Transverse colon (tissue), 4 donors: Measurements from ENCODE around the gene TOM1L2.
A peak's percentile ranks its signal among the peaks of the same experiment; 100 is the strongest.

ENCODE experiments used
- EP300 ChIP-seq: sonication (generic); formaldehyde crosslinking; IDR thresholded peaks from one replicate; pipeline ENCODE4 v1.6.1; 2017; ENCODE audit warnings: antibody characterized with exemption, low read depth
- POLR2A ChIP-seq: fragments of 450-650 bp; IDR thresholded peaks from one replicate; pipeline ENCODE4 v1.6.1; 2016; ENCODE audit warnings: antibody characterized with exemption, mild to moderate bottlenecking, moderate library complexity
- POLR2AphosphoS5 ChIP-seq, 3 donors: sonication (generic); formaldehyde crosslinking; IDR thresholded peaks; one replicate each; pipeline ENCODE4 v1.6.1; 2016; ENCODE audit warnings: antibody characterized with exemption in 3 of 3
- TF ChIP-seq, protein P1 (sequence below), 5 experiments: fragments of 200-600 bp in 3 of 5; fragments of 450-650 bp in 2 of 5; sonication (generic) in 3 of 5; IDR thresholded peaks; 1 replicate in 2 of 5; 2 replicates in 3 of 5; pipeline ENCODE4 v1.5.1; 2016 to 2017; ENCODE audit warnings: antibody characterized with exemption in 5 of 5, inconsistent platforms in 3 of 5, mild to moderate bottlenecking in 2 of 5, moderate library complexity in 1 of 5

DNA sequence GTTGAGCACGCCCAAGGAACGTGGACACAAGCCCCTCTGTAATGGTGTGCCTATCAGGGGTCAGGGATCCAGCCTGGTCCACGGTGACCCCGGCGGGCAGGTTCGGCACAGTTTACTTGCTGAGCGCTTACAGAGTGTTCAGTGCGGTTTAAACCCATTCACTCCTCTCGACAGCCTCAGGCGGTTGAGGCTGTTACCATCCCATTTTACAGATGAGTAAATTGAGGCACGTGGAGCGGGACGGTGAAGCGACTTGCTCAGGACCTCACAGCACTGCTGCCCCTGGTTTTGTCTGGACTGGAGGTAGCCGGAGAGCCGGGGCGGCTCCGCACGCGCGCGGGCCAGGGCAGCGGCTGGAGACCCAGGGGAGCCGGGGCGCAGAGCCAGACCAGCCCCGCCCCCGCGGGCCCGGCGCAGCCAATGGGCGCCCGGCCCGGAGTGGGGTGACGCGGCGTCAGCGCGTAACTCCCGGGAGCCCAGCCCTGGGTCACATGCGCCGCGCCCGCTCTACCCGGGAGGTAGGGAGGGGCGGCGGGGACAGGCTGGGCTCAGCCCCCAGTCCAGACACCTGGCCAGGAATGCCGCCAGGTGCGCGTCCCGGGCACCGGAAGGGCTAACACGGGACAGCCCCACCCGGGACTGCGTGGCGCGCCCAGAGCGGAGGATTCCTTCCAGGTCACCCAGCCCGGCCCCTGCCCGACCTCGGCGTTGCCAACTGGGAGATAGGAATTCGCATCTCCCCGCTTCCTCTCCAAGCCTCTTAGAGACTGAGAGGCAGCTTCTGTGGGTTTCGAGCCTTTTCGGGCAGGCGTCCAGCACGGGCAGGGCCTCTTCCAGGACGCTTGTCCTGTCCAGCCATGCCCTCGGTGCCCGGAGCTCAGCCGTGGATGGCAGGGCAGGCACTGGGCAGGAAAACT lies 132.2 kb downstream of the TOM1L2 start:
- TF ChIP-seq, protein P1, sequence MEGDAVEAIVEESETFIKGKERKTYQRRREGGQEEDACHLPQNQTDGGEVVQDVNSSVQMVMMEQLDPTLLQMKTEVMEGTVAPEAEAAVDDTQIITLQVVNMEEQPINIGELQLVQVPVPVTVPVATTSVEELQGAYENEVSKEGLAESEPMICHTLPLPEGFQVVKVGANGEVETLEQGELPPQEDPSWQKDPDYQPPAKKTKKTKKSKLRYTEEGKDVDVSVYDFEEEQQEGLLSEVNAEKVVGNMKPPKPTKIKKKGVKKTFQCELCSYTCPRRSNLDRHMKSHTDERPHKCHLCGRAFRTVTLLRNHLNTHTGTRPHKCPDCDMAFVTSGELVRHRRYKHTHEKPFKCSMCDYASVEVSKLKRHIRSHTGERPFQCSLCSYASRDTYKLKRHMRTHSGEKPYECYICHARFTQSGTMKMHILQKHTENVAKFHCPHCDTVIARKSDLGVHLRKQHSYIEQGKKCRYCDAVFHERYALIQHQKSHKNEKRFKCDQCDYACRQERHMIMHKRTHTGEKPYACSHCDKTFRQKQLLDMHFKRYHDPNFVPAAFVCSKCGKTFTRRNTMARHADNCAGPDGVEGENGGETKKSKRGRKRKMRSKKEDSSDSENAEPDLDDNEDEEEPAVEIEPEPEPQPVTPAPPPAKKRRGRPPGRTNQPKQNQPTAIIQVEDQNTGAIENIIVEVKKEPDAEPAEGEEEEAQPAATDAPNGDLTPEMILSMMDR (IDR thresholded peaks at IDR 0.05) = no peak
- TF ChIP-seq EP300 = peak; percentile 94
- TF ChIP-seq POLR2A = peak; percentile 87
- TF ChIP-seq POLR2AphosphoS5 (IDR thresholded peaks at IDR 0.05) = peak; percentile 85 to 93 (median 90)
